CD14-positive monocyte (primary cell): ENCODE measurements around the gene METAP1D. TPM values are rescaled to one million over a fixed set of nuclear protein-coding genes. Genes with fewer than 3 reads are reported as not detected.
"Not testable (repeated sequence)": the region's sequence is repeated elsewhere in the genome, so short reads cannot be mapped to it uniquely, and the experiment has no call there.

Experiments used
- DNase-seq, 3 donors: peaks; one replicate each; pipeline ENCODE4 v3.0.0-alpha.2; 2011 to 2022
- H2AFZ ChIP-seq: 2 replicates; pipeline ENCODE4 v1.6.0; 2012; ENCODE audit warnings: mild to moderate bottlenecking, low read depth, low read length, inconsistent platforms; ENCODE audit not compliant: insufficient read depth, poor library complexity, severe bottlenecking
- H3K27ac ChIP-seq, 2 donors: 1 replicate in 1 of 2; 2 replicates in 1 of 2; pipeline ENCODE4 v1.5.1; 2012 to 2013; ENCODE audit warnings: low read length in 2 of 2, control low read depth in 1 of 2, inconsistent platforms in 1 of 2, low read depth in 1 of 2, mild to moderate bottlenecking in 1 of 2
- H3K27me3 ChIP-seq, 2 donors: one replicate each; pipeline versions ENCODE4 v1.6.0 to v1.6.1; 2011 to 2013; ENCODE audit warnings: low read length in 2 of 2; ENCODE audit not compliant: control insufficient read depth in 2 of 2, insufficient read depth in 2 of 2
- H3K36me3 ChIP-seq, 2 donors: replicated peaks in 1 of 2; 1 replicate in 1 of 2; 2 replicates in 1 of 2; pipeline versions ENCODE4 v1.5.1 to v1.6.1; 2012 to 2013; ENCODE audit warnings: low read length in 2 of 2, control low read depth in 1 of 2, inconsistent platforms in 1 of 2, mild to moderate bottlenecking in 1 of 2; ENCODE audit not compliant: insufficient read depth in 2 of 2, control insufficient read depth in 1 of 2
- H3K4me1 ChIP-seq, 2 donors: 1 replicate in 1 of 2; 2 replicates in 1 of 2; pipeline versions ENCODE4 v1.5.1 to v1.6.1; 2012 to 2013; ENCODE audit warnings: low read length in 2 of 2, control low read depth in 1 of 2, inconsistent platforms in 1 of 2, mild to moderate bottlenecking in 1 of 2, moderate library complexity in 1 of 2; ENCODE audit not compliant: insufficient read depth in 2 of 2, control insufficient read depth in 1 of 2
- H3K4me2 ChIP-seq: replicated peaks from 2 replicates; pipeline ENCODE3; 2012; ENCODE audit warnings: low read length, moderate library complexity, mild to moderate bottlenecking; ENCODE audit not compliant: poor library complexity, severe bottlenecking; ENCODE audit errors: extremely low read depth
- H3K4me3 ChIP-seq, 3 experiments: fragments of 200-600 bp in 1 of 3; sonication (generic) in 1 of 3; replicated peaks in 1 of 3; 1 replicate in 2 of 3; 2 replicates in 1 of 3; pipeline ENCODE4 v1.5.1; 2011 to 2013; ENCODE audit warnings: low read length in 3 of 3, mild to moderate bottlenecking in 3 of 3, control low read depth in 2 of 3, low read depth in 2 of 3, inconsistent platforms in 1 of 3, moderate library complexity in 1 of 3
- H3K79me2 ChIP-seq: 2 replicates; pipeline ENCODE4 v1.6.0; 2012; ENCODE audit warnings: mild to moderate bottlenecking, control low read depth, inconsistent platforms, low read length, moderate library complexity; ENCODE audit not compliant: insufficient read depth
- H3K9ac ChIP-seq: 2 replicates; pipeline ENCODE4 v1.6.0; 2017; ENCODE audit warnings: low read length, mild to moderate bottlenecking; ENCODE audit not compliant: insufficient read depth, poor library complexity, severe bottlenecking
- H3K9me3 ChIP-seq, 2 donors: replicated peaks in 1 of 2; 1 replicate in 1 of 2; 2 replicates in 1 of 2; pipeline versions ENCODE4 v1.5.1 to v1.6.1; 2012 to 2013; ENCODE audit warnings: low read length in 2 of 2, control low read depth in 1 of 2; ENCODE audit not compliant: control insufficient read depth in 1 of 2, insufficient read depth in 1 of 2
- H4K20me1 ChIP-seq: 2 replicates; pipeline ENCODE4 v1.6.0; 2012; ENCODE audit warnings: mild to moderate bottlenecking, low read length, control low read depth, moderate library complexity; ENCODE audit not compliant: insufficient read depth
- H3K27ac Mint-ChIP-seq, 7 donors: one replicate each; pipeline ENCODE4 v1.8.0; 2020; ENCODE audit warnings: mild to moderate bottlenecking in 7 of 7, mixed read lengths in 7 of 7, moderate library complexity in 6 of 7, inconsistent platforms in 2 of 7
- H3K27me3 Mint-ChIP-seq, 3 donors: one replicate each; pipeline ENCODE4 v1.8.0; 2021 to 2022; ENCODE audit warnings: low read depth in 3 of 3, mild to moderate bottlenecking in 3 of 3, mixed read lengths in 3 of 3, moderate library complexity in 3 of 3, inconsistent platforms in 1 of 3
- H3K36me3 Mint-ChIP-seq, 2 donors: one replicate each; pipeline ENCODE4 v1.8.0; 2020; ENCODE audit warnings: mixed read lengths in 2 of 2, inconsistent platforms in 1 of 2, mild to moderate bottlenecking in 1 of 2
- H3K4me1 Mint-ChIP-seq: one replicate; pipeline ENCODE4 v1.8.0; 2020; ENCODE audit warnings: mild to moderate bottlenecking, mixed read lengths
- H3K4me3 Mint-ChIP-seq, 2 donors: one replicate each; pipeline ENCODE4 v1.8.0; 2020; ENCODE audit warnings: mild to moderate bottlenecking in 2 of 2, mixed read lengths in 2 of 2, moderate library complexity in 1 of 2
- H3K9me3 Mint-ChIP-seq, 7 donors: one replicate each; pipeline ENCODE4 v1.8.0; 2020 to 2022; ENCODE audit warnings: mixed read lengths in 7 of 7, mild to moderate bottlenecking in 6 of 7, moderate library complexity in 6 of 7, inconsistent platforms in 2 of 7
- CTCF ChIP-seq: fragments of 200-600 bp; IDR thresholded peaks from one replicate; pipeline ENCODE4 v1.8.0; 2022; ENCODE audit warnings: antibody characterized with exemption, mild to moderate bottlenecking
- WGBS: methylation state at CpG from one replicate; pipeline ENCODE4 v1.1.5; 2013; ENCODE audit warnings: missing lambda C conversion rate; ENCODE audit not compliant: insufficient coverage; 5-methylcytosine and 5-hydroxymethylcytosine counted together
- intact Hi-C, 2 donors: fragments of 100-400 bp; cut with micrococcal nuclease; formaldehyde crosslinking; loops; one replicate each; pipeline versions ENCODE4 v1.15.0 to v1.15.1; 2023
- polyA plus RNA-seq, 3 donors: library from polyadenylated mRNA; depleted of rRNA in 1 of 3; unstranded in 2 of 3; stranded (reverse) in 1 of 3; fragments of 300-500 nt in 2 of 3; fragments of >200 nt in 1 of 3; fragmentation: Illumina TruSeq in 2 of 3; gene quantifications; 1 replicate in 2 of 3; 2 replicates in 1 of 3; pipeline ENCODE4 v1.2.3, GENCODE V29; 2012 to 2021

METAP1D gene
- polyA plus RNA-seq, 3 donors, result 0.37 to 1.7 (median 0.41) TPM

DNA sequence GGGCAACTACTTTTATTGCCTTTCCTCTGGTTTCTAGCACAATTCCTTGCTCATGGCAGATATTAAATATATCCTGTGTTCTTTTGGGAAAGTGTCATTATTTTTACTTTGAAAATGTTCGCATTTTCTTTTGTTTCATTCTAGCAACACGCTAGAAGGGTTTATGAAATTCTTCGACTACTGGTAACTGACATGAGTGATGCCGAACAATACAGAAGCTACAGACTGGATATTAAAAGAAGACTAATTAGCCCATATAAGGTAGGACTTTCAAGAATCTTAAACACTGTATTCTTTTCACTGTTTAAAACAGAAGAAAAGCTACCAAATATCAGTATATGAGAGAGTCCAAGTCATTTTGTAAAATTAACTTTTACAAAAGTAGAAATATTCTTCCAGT is 20.6 kb upstream of the METAP1D start:
- no peak for DNase-seq
- no peaks in the 10 kb centered on the region for H3K27me3 ChIP-seq
- no peaks in the 10 kb centered on the region for H3K9me3 ChIP-seq
- no peak overlapping the region for H3K4me2 ChIP-seq
- Mint-ChIP-seq H3K36me3 (peaks cover 61 to 72% of the 10 kb centered on the region in 2 donors), H3K27me3 (no peaks in the 10 kb centered on the region), H3K4me1 (peaks cover 8% of the 10 kb centered on the region), H3K27ac (no peak overlapping the region), H3K9me3 (peaks cover 0 to 3% (median 0%) of the 10 kb centered on the region in 7 donors), H3K4me3 (no peak overlapping the region)
- no peak overlapping the region for H2AFZ ChIP-seq
- H4K20me1 ChIP-seq, result no peaks in the 10 kb centered on the region
- WGBS, result no CpG with 5 or more reads among the region's 4 CpGs
- no peak for TF ChIP-seq CTCF
- no peak overlapping the region for H3K9ac ChIP-seq
- H3K4me3 ChIP-seq, result no peak overlapping the region
- H3K4me1 ChIP-seq, result no peaks in the 10 kb centered on the region
- no peaks in the 10 kb centered on the region for H3K79me2 ChIP-seq
- no peak overlapping the region for H3K27ac ChIP-seq
- peaks cover 22 to 80% of the 10 kb centered on the region in 2 donors for H3K36me3 ChIP-seq
- intact Hi-C loops, result no loop called here

GRCh38 chr2:171983924-171984323 is 15.8 kb upstream of the METAP1D start:
- intact Hi-C loops, result not testable (repeated sequence)

More at GRCh38 chr2:171983924-171984323, 15.8 kb upstream of the METAP1D start:
- H2AFZ ChIP-seq, H3K79me2 ChIP-seq, H3K4me1 Mint-ChIP-seq, H3K27me3 Mint-ChIP-seq, H3K4me3 ChIP-seq, H3K4me1 ChIP-seq, H3K9me3 Mint-ChIP-seq, H3K9me3 ChIP-seq, H3K4me3 Mint-ChIP-seq, H3K4me2 ChIP-seq, H3K27ac Mint-ChIP-seq, DNase-seq, H3K27ac ChIP-seq, H4K20me1 ChIP-seq, H3K27me3 ChIP-seq, H3K9ac ChIP-seq: not testable (repeated sequence)
- H3K36me3 ChIP-seq, result peaks cover 18 to 53% of the 10 kb centered on the region in 2 donors
- H3K36me3 Mint-ChIP-seq, result peaks cover 40 to 41% of the 10 kb centered on the region in 2 donors
- WGBS, result no CpG with 5 or more reads among the region's 1 CpG
